ENCODE results near the gene SUGP2.

DNA sequence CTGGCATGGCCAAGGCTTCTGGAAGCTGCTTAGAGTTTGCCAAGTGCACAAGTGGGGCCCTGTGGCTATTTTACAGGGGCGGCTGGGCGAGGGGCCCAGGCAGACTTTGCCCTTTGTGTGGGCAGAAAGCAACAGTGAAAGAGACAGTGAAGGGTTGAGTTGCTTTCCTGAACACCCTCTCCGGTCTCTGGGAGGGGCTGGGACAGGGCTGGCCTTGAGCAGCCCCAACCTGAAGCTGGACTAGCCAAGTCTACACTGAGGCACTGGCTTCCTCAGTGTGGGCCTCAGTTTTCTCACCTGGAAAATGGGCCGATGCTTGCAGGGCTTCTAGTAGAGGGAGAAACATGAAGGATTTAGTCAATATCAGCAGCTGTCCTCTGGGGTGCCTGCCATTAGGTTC is 89.9 kb downstream of the SUGP2 start:
- TF ChIP-seq POLR2AphosphoS5 (IDR thresholded peaks at IDR 0.05; ENCODE audit: low read depth, low read length), result no peak
- TF ChIP-seq, protein P1, sequence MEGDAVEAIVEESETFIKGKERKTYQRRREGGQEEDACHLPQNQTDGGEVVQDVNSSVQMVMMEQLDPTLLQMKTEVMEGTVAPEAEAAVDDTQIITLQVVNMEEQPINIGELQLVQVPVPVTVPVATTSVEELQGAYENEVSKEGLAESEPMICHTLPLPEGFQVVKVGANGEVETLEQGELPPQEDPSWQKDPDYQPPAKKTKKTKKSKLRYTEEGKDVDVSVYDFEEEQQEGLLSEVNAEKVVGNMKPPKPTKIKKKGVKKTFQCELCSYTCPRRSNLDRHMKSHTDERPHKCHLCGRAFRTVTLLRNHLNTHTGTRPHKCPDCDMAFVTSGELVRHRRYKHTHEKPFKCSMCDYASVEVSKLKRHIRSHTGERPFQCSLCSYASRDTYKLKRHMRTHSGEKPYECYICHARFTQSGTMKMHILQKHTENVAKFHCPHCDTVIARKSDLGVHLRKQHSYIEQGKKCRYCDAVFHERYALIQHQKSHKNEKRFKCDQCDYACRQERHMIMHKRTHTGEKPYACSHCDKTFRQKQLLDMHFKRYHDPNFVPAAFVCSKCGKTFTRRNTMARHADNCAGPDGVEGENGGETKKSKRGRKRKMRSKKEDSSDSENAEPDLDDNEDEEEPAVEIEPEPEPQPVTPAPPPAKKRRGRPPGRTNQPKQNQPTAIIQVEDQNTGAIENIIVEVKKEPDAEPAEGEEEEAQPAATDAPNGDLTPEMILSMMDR (IDR thresholded peaks at IDR 0.05), result no peak
